Measurements from ENCODE around the gene RUSC2.
"Not testable (repeated sequence)": the region's sequence is repeated elsewhere in the genome, so short reads cannot be mapped to it uniquely, and the experiment has no call there.

Gene RUSC2

GRCh38 chr9:35519692-35520363 is 29.9 kb downstream of the RUSC2 start:
- DNase-seq (ENCODE audit: low spot score) (no peak), FAIRE-seq (no peak)

GRCh38 chr9:35520364-35520710 is 30.4 kb downstream of the RUSC2 start:
- FAIRE-seq (no peak), DNase-seq (ENCODE audit: low spot score) (no peak)

- FAIRE-seq (no peak), DNase-seq (ENCODE audit: low spot score) (no peak)
Measured at GRCh38 chr9:35521708-35522107, 31.8 kb downstream of the RUSC2 start.

DNA sequence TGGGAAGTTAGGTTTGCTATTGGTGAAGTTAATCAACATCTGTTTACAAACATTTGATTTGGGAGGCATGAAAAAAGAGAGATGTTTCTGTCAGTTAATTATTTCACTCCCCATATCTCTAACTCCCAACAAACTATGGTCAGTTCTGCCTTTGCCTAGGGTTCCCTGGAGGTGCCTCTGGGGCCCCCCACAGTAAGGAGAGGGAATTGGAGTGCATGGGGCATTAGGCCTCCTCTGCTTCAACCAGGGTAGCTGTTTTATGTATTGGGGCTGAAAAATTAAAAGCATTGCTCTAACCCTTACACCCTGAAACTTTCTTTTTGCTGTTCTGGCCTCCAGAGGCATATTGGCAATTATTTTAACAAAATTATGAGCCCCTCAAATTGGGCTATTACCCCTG is 32.3 kb downstream of the RUSC2 start:
- FAIRE-seq = no peak
- no peak for DNase-seq (ENCODE audit: low spot score)

- FAIRE-seq (no peak), DNase-seq (ENCODE audit: low spot score) (no peak)
Measured at GRCh38 chr9:35522700-35523099, 32.8 kb downstream of the RUSC2 start.

DNA sequence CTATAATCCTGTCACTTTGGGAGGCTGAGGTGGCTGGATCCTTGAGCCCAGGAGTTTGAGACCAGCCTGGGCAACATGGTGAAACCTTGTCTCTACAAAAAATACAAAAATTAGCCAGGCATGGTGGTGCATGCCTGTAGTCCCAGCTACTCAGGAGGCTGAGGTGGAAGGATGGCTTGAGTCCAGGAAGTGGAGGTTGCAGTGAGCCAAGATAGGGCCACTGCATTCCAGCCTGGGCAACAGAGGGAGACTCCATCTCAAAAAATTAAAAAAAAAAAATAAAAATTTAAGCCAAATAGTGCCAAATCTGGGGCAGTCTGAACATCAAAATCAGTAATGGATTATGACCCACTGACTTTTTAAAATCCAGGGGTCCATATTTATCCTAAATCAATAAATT is 33.6 kb downstream of the RUSC2 start:
- not testable (repeated sequence) for FAIRE-seq; DNase-seq (ENCODE audit: low spot score)

- DNase-seq (ENCODE audit: low spot score) (no peak), FAIRE-seq (no peak)
Measured at GRCh38 chr9:35526087-35526801, 36.3 kb downstream of the RUSC2 start.

GRCh38 chr9:35529161-35529823 is 39.4 kb downstream of the RUSC2 start:
- FAIRE-seq (no peak), DNase-seq (ENCODE audit: low spot score) (no peak)

- FAIRE-seq (no peak), DNase-seq (ENCODE audit: low spot score) (no peak)
Measured at GRCh38 chr9:35533398-35533797, 43.5 kb downstream of the RUSC2 start.

GRCh38 chr9:35534921-35535320 is 45.0 kb downstream of the RUSC2 start:
- FAIRE-seq; DNase-seq (ENCODE audit: low spot score): not testable (repeated sequence)

- FAIRE-seq = no peak
- DNase-seq (ENCODE audit: low spot score) = no peak
Measured at GRCh38 chr9:35537913-35538312, 48.0 kb downstream of the RUSC2 start.

DNA sequence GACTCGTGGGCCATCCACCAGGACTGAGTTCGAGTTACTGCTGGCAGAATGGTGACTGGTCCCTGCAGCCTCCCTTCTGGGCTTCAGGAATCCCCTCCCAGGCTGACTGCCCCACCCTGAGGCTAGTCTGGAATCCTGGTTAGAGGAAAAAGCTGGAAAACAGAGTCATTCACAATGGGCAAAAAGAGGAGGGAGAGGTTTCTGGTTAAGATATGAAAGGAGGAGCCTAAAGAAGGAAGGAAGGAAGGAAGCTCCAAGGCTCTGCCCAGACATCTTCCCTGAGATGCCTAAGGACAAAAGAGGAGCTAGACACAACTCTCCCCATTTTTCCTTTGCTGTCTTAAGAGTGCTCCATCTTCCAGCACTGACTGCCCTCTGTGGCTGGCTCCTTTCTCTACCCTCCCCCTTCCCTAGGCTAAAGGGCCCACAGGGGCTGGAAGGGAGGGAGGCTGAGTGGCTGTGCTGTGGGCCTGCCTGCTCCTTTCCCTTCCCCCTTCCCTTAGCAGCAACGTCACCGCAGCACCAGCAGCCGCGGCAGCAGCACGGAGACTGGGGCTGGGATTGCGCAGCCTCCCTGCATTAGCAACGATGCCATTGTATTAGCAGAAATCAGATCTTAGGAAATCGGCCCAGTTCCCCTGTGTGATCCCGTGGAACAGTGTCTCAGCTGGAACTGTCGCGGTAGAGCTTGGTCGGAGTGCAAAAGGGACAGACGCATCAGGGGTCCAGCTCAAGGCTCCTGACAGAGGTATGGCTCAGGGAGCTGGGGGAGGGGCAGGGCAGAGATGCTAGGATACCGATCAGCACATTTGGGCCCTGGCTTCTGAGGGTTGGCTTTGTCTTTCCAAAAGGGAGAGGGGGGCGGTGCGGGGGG is 48.7 kb downstream of the RUSC2 start:
- DNase-seq (ENCODE audit: low spot score) (no peak), FAIRE-seq (no peak)
